MCF 10A (cell line): ENCODE measurements around the gene CEP112. TPM values are rescaled to one million over a fixed set of nuclear protein-coding genes. Genes with fewer than 3 reads are reported as not detected.
A peak's percentile ranks its signal among the peaks of the same experiment; 100 is the strongest.
"Not testable (repeated sequence)": the region's sequence is repeated elsewhere in the genome, so short reads cannot be mapped to it uniquely, and the experiment has no call there.

Experiments
- BruUV-seq: library from RNA; stranded (reverse); fragments of 400-500 nt; replicated peaks from 2 replicates; lab custom pipeline; 2021; lab: Mats Ljungman, UMichigan
- CTCF ChIA-PET: fragments of 300-600 bp; sonication (Branson Sonifier 250); formaldehyde crosslinking; extraction: SDS; loops from one replicate; lab custom pipeline; 2021; ENCODE audit warnings: antibody characterized with exemption, inconsistent platforms; lab: Yijun Ruan, JAX
- POLR2A ChIA-PET: fragments of 300-600, 350-650 bp; sonication (Branson Sonifier 250); formaldehyde crosslinking; extraction: SDS; loops from one replicate; lab custom pipeline; 2020; ENCODE audit warnings: antibody characterized with exemption, inconsistent platforms; lab: Yijun Ruan, JAX
- DNase-seq: peaks from one replicate; pipeline ENCODE4 v3.0.0-alpha.2; 2018; ENCODE audit not compliant: unreplicated experiment
- H3K27ac Mint-ChIP-seq: one replicate; pipeline ENCODE4 v1.8.0; 2022; ENCODE audit warnings: mild to moderate bottlenecking, low read depth, mixed read lengths; ENCODE audit not compliant: unreplicated experiment
- H3K27me3 Mint-ChIP-seq: one replicate; pipeline ENCODE4 v1.8.0; 2022; ENCODE audit warnings: mixed read lengths; ENCODE audit not compliant: insufficient read depth, unreplicated experiment
- H3K36me3 Mint-ChIP-seq: one replicate; pipeline ENCODE4 v1.8.0; 2022; ENCODE audit warnings: mild to moderate bottlenecking, moderate library complexity, mixed read lengths; ENCODE audit not compliant: insufficient read depth, unreplicated experiment
- H3K4me1 Mint-ChIP-seq: one replicate; pipeline ENCODE4 v1.8.0; 2022; ENCODE audit warnings: mixed read lengths; ENCODE audit not compliant: insufficient read depth, unreplicated experiment
- H3K4me3 Mint-ChIP-seq: one replicate; pipeline ENCODE4 v1.8.0; 2022; ENCODE audit warnings: mild to moderate bottlenecking, moderate library complexity, mixed read lengths; ENCODE audit not compliant: unreplicated experiment
- H3K9me3 Mint-ChIP-seq: one replicate; pipeline ENCODE4 v1.8.0; 2022; ENCODE audit warnings: mixed read lengths; ENCODE audit not compliant: unreplicated experiment
- intact Hi-C: fragments of 100-400 bp; cut with micrococcal nuclease; formaldehyde crosslinking; loops from 2 replicates; pipeline ENCODE4 v1.14.1; 2022
- total RNA-seq: library from RNA; stranded (reverse); gene quantifications from 2 replicates; pipeline ENCODE4 v1.2.3, GENCODE V29; 2022
- TF ChIP-seq, protein P1 (sequence below): fragments of 200-600 bp; IDR thresholded peaks from one replicate; pipeline ENCODE4 v1.8.0; 2022; ENCODE audit warnings: antibody characterized with exemption, mild to moderate bottlenecking; ENCODE audit not compliant: unreplicated experiment

Gene CEP112
- total RNA-seq, 1 experiment from 2014 or later, result 8.1 TPM

DNA sequence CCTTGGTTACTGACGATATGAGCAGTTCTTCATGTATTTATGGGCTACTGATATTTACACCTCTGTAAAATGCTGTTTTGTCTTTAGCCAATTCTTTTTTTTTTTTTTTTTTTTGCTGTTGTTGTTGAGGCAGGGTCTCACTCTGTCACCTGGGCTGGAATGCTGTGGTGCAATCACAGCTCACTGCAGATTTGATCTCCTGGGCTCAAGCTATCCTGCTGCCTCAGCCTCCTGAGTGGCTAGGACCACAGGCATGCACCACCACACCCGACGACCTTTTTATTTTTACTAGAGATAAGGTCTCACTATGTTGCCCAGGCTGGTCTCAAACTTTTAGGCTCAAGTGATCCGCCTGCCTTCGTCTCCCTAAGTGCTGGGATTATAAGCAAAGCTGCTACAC lies 405.5 kb downstream of the CEP112 start:
- intact Hi-C loops, result no loop called here
- Mint-ChIP-seq H3K36me3 (no peaks in the 10 kb centered on the region), H3K27ac (no peak overlapping the region), H3K27me3 (no peaks in the 10 kb centered on the region), H3K4me3 (no peak overlapping the region), H3K4me1 (peaks cover 15% of the 10 kb centered on the region), H3K9me3 (no peaks in the 10 kb centered on the region)
- no peak for DNase-seq
- TF ChIP-seq, protein P1, sequence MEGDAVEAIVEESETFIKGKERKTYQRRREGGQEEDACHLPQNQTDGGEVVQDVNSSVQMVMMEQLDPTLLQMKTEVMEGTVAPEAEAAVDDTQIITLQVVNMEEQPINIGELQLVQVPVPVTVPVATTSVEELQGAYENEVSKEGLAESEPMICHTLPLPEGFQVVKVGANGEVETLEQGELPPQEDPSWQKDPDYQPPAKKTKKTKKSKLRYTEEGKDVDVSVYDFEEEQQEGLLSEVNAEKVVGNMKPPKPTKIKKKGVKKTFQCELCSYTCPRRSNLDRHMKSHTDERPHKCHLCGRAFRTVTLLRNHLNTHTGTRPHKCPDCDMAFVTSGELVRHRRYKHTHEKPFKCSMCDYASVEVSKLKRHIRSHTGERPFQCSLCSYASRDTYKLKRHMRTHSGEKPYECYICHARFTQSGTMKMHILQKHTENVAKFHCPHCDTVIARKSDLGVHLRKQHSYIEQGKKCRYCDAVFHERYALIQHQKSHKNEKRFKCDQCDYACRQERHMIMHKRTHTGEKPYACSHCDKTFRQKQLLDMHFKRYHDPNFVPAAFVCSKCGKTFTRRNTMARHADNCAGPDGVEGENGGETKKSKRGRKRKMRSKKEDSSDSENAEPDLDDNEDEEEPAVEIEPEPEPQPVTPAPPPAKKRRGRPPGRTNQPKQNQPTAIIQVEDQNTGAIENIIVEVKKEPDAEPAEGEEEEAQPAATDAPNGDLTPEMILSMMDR, result no peak
- POLR2A ChIA-PET, result interaction anchor here (0.6 to 1.9 kb wide), 2 partner anchors 36 to 193 kb away, joined by 3 to 15 read pairs; no protein-coding TSS in a partner anchor
- no TSS peak for BruUV-seq
- CTCF ChIA-PET, result interaction anchor here (0.9 kb wide), 1 partner anchor 9 kb away, joined by 3 read pairs; no protein-coding TSS in a partner anchor

GRCh38 chr17:65785109-65785508 lies 406.8 kb downstream of the CEP112 start:
- Mint-ChIP-seq H3K27me3 (no peaks in the 10 kb centered on the region), H3K27ac (peak overlapping the region; percentile 69), H3K9me3 (no peaks in the 10 kb centered on the region), H3K4me3 (peak overlapping the region; percentile 15), H3K4me1 (peaks cover 15% of the 10 kb centered on the region), H3K36me3 (no peaks in the 10 kb centered on the region)
- ChIA-PET CTCF (interaction anchor here (0.6 to 1.4 kb wide), 3 partner anchors 10 to 1009 kb away, joined by 3 to 4 read pairs (median 3); no protein-coding TSS in a partner anchor), POLR2A (interaction anchor here (0.6 to 1.9 kb wide), 4 partner anchors 10 to 228 kb away, joined by 3 to 15 read pairs (median 6); no protein-coding TSS in a partner anchor)
- intact Hi-C loops, result loop anchor here (1.0 kb wide), 1 partner anchor 35 kb away; no protein-coding TSS in a partner anchor
- DNase-seq, result peak; percentile 92
- TF ChIP-seq, protein P1, result no peak
- BruUV-seq, result no TSS peak

GRCh38 chr17:65783845-65784334 lies 408.0 kb downstream of the CEP112 start:
- Mint-ChIP-seq H3K36me3 (no peaks in the 10 kb centered on the region), H3K27me3 (no peaks in the 10 kb centered on the region), H3K9me3 (no peaks in the 10 kb centered on the region), H3K27ac (peak overlapping the region; percentile 16), H3K4me1 (peaks cover 15% of the 10 kb centered on the region), H3K4me3 (peak overlapping the region; percentile 32)
- intact Hi-C loops, result no loop called here
- DNase-seq, result peak; percentile 92
- CTCF ChIA-PET, result interaction anchor here (0.6 to 0.8 kb wide), 2 partner anchors 11 to 1116 kb away, joined by 3 read pairs; no protein-coding TSS in a partner anchor
- POLR2A ChIA-PET, result interaction anchor here (0.5 to 1.2 kb wide), 7 partner anchors 9 to 695 kb away, joined by 3 to 4 read pairs (median 3); no protein-coding TSS in a partner anchor
- no TSS peak for BruUV-seq
- TF ChIP-seq, protein P1, result no peak

DNA sequence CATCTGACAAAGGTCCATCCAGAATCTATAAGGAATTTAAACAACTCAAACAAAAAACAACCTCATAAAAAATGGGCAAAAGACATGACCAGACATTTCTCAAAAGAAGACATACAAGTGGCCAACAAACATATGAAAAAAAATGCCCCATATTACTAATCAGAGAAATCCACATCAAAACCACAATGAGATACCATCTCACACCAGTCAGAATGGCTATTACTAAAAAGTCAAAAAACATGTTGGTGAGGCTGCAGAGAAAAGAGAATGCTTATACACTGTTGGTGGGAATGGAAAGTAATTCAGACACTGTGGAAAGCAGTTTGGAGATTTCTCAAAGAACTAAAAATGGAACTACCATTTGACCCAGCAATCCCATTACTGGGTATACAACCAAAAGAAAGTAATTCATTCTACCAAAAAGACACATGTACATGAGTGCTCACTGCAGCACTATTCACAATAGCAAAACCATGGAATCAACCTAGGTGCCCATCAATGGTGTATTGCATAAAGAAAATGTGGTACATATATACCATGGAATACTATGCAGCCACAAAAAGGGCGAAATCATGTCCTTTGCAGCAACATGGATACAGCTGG lies 409.7 kb downstream of the CEP112 start:
- H3K27ac Mint-ChIP-seq, H3K27me3 Mint-ChIP-seq, intact Hi-C loops, POLR2A ChIA-PET, H3K4me3 Mint-ChIP-seq, BruUV-seq, DNase-seq, CTCF ChIA-PET, H3K36me3 Mint-ChIP-seq, H3K9me3 Mint-ChIP-seq: not testable (repeated sequence)
- peaks cover 15% of the 10 kb centered on the region for H3K4me1 Mint-ChIP-seq
